Right lobe of liver (tissue), 4 donors: ENCODE results near the gene SLITRK5.

Experiments used
- POLR2A ChIP-seq: fragments of 450-650 bp; IDR thresholded peaks from one replicate; pipeline ENCODE4 v1.6.1; 2017; ENCODE audit warnings: antibody characterized with exemption, mild to moderate bottlenecking
- TF ChIP-seq, protein P1 (sequence below), 4 donors: fragments of 200-600 bp in 3 of 4; fragments of 450-650 bp in 1 of 4; IDR thresholded peaks; one replicate each; pipeline versions ENCODE4 v1.5.1 to v1.8.0; 2016 to 2022; ENCODE audit warnings: antibody characterized with exemption in 4 of 4, mild to moderate bottlenecking in 2 of 4
- donor health status: DM: no; HTN: no; CAD: no.
- donor health status: DM: no; HTN: no; CAD: no.
- donor health status: DM: no; HTN: yes; CAD: no.

DNA sequence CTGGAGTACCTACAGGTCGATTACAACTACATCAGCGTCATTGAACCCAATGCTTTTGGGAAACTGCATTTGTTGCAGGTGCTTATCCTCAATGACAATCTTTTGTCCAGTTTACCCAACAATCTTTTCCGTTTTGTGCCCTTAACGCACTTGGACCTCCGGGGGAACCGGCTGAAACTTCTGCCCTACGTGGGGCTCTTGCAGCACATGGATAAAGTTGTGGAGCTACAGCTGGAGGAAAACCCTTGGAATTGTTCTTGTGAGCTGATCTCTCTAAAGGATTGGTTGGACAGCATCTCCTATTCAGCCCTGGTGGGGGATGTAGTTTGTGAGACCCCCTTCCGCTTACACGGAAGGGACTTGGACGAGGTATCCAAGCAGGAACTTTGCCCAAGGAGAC, 4.7 kb downstream of the SLITRK5 start:
- no peak for TF ChIP-seq POLR2A
- TF ChIP-seq, protein P1, sequence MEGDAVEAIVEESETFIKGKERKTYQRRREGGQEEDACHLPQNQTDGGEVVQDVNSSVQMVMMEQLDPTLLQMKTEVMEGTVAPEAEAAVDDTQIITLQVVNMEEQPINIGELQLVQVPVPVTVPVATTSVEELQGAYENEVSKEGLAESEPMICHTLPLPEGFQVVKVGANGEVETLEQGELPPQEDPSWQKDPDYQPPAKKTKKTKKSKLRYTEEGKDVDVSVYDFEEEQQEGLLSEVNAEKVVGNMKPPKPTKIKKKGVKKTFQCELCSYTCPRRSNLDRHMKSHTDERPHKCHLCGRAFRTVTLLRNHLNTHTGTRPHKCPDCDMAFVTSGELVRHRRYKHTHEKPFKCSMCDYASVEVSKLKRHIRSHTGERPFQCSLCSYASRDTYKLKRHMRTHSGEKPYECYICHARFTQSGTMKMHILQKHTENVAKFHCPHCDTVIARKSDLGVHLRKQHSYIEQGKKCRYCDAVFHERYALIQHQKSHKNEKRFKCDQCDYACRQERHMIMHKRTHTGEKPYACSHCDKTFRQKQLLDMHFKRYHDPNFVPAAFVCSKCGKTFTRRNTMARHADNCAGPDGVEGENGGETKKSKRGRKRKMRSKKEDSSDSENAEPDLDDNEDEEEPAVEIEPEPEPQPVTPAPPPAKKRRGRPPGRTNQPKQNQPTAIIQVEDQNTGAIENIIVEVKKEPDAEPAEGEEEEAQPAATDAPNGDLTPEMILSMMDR (IDR thresholded peaks at IDR 0.05), result no peak
